CD4-positive, alpha-beta T cell treated with Interleukin-21 for 1 hour (primary cell): ENCODE measurements around the gene NHSL2.
"Not testable (repeated sequence)": the region's sequence is repeated elsewhere in the genome, so short reads cannot be mapped to it uniquely, and the experiment has no call there.

Source experiments
- DNase-seq: peaks from one replicate; pipeline ENCODE4 v3.0.0-alpha.2; 2020

Gene NHSL2

GRCh38 chrX:71910643-71910985 lies at the start of gene NHSL2:
NHSL2 (plus strand) TSS chrX:71910845.
- DNase-seq = no peak

GRCh38 chrX:71867680-71868079 lies 43.0 kb upstream of the NHSL2 start:
- no peak for DNase-seq

- not testable (repeated sequence) for DNase-seq
Measured at GRCh38 chrX:71869566-71869965, 41.1 kb upstream of the NHSL2 start.

GRCh38 chrX:71870208-71871098 lies 40.2 kb upstream of the NHSL2 start:
- DNase-seq = no peak

DNA sequence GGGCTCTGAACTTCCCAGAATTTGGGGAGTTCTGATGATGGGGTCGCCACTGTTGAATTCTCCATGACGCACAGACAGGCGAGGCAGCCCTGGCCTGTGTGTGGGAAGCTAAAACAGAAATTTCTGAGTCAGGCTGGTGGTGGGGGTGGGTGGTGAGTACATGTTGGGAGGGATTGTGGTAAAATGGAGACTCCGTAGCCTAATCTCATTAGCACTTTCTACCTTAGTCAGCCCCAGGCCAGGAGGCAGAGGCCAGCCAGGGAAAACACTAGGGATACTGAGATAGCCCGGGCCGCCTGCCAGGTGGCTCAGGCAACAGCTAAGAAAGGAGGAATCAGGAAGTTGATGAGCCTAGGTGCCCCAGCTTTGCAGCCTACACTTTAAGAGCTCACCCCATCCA lies 39.3 kb upstream of the NHSL2 start:
- no peak for DNase-seq

GRCh38 chrX:71872542-71873458 lies 37.8 kb upstream of the NHSL2 start:
- no peak for DNase-seq

- no peak for DNase-seq
Measured at GRCh38 chrX:71873459-71873833, 37.2 kb upstream of the NHSL2 start.

DNA sequence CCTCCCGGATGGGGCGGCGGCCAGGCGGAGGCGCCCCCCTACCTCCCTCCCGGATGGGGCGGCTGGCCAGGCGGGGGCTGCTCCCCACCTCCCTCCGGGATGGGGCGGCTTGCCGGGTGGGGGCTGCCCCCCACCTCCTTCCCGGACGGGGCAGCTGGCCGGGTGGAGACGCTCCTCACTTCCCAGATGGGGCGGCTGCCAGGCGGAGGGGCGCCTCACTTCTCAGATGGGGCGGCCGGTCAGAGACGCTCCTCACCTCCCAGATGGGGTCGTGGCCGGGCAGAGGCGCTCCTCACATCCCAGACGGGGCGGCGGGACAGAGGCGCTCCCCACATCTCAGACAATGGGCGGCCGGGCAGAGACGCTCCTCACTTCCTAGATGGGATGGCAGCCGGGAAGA lies 33.8 kb upstream of the NHSL2 start:
- not testable (repeated sequence) for DNase-seq

GRCh38 chrX:71885099-71885498 lies 25.5 kb upstream of the NHSL2 start:
- DNase-seq = no peak

GRCh38 chrX:71895607-71896006 lies 15.0 kb upstream of the NHSL2 start:
- no peak for DNase-seq

GRCh38 chrX:71906144-71906543 lies 4.5 kb upstream of the NHSL2 start:
- DNase-seq = no peak

DNA sequence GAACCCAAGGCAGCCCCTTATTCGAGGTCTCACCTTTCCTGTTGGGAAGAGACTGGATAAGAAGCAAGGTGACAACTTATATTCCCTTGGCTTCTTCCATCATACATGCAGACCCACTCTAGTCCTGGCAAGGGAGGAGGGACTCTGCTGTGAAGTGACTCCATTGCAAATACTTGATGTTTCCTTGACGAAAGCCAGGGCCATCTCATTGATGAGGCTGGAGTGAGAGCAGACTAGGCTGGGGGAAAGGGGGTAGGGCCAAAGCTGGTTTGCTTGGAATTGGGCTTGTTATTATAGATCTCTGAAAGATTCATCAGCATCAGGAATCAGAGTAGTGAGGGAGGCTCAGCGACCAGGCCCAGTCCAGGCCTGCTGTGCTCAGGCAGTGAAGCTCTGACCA lies 2.3 kb upstream of the NHSL2 start:
- DNase-seq = no peak

DNA sequence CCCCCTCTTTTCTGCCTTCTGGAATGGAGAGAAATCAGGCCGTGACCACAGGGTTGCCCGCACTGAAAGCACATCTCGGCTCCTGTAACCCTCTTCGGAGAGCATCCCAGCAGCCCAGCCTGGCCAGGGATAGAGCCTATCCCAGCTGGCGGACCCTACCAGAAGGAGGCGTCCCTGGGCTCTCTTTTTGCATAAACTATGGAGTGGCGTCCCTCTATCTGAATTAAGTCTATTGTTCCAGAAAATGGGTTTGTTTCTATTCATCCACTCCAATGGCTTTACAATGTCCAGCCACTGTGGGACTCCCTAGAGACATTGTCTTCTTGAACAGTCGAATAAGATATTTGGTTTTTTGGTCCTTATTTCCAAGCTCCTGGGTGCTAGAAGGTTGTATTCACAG lies 689 bp upstream of the NHSL2 start:
- DNase-seq = no peak

GRCh38 chrX:71910986-71911730 lies 513 bp downstream of the NHSL2 start:
- DNase-seq = peak; percentile 19

DNA sequence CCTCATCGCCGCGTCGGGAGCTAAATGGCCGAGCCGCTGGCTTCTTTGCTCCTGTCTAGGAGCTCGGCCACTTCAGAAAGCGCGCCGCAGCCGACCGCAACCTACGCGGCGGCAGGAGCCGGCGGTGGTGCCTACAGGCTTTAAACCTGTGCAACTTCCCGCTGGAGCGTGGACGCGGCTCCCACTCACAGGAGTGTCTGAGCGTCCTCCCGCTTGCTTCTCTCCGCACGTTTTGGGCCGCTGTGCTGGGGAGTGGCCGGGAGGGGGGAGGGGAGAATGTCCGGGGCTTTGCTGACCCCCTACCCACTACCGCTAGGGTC lies 1.0 kb downstream of the NHSL2 start:
- no peak for DNase-seq

DNA sequence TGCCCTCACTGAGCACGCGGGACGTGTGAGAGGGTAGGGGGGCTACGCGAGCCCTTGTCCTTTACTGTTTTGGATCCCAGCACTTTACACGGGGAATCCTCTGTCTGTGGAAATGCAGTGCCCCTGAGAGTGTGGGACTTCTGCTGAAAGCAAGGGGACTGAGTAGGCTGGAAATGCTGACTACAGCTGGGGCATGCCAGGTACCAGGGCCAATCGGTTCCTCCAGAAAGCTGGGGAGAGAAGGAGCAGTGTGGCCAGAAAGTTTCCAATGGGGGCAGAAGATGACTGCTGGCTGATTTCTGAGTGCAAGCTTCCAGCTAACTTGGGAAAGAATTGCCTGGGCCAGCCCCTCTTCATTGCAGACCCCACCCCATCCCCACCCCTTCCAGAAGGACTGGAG lies 1.5 kb downstream of the NHSL2 start:
- DNase-seq = no peak

DNA sequence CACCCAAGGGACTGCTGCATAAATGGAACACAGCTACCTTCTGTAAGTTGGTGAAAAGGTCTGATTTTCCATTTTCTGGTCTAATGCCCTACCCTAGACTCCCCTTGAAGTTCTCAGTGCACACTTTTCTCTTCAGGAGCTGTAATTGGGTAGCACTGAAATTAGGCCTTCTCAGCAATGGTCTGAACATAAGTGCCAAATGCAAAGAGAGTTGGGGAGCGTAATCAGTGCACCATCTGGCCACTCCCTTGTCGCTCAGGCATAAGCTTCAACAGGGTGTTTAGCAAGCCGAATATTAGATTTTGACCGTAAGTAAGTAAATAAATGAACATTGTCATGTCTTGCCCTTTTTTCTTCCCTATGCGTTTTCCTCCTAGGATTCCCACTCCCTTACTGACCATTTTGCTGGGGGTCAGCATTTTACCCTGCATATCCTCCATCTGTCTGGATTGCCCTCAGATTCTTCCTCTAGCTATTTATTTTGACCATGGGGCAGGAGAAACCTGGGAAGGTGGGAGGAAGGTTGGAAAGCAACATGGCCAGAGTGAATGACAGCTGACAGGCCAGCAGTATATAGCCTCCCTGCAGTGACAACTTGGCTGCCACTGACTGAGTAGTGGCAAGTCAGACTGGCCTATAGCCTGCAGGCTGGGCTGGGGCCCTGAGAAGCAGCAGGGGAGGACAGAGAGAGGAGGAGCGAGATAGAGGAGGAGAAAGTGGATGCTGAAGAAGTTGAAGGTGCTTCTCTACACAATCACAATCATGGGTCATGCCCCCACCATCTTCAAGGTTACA lies 2.7 kb downstream of the NHSL2 start:
- no peak for DNase-seq

DNA sequence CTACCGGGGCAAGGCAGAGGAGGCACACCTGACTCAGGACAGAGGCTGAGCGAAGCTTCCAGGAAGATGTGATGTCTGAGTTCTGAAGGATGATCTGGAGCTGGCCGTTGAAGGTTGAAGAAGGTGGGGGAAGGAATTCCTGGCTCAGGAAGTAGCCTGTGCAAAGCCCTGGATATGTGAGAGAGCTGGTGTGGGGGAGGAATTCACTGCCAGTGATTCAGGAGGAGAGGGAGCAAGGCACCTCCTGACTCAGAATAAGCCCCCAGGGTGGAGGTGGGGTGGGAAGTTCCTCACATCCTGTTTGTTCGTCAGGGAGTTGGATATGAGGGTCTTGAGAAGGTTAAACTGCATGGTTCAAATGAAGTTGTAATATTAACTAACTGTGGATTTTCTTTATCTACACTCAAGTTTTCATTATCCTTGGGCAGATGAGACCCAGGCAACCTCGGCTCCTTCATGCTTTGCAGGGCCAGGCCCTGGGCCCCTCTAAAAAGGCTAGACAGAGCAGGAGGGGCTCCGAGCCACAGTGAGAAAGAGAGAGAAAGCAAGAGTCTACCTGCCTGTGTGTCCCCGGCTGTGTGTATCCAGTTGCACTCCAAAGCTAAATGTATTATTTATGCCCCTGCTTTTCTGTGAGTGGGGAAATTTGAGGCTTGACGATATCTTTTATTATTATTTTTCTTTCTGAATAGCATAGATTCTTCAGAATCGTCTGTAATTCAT lies 7.1 kb downstream of the NHSL2 start:
- no peak for DNase-seq

DNA sequence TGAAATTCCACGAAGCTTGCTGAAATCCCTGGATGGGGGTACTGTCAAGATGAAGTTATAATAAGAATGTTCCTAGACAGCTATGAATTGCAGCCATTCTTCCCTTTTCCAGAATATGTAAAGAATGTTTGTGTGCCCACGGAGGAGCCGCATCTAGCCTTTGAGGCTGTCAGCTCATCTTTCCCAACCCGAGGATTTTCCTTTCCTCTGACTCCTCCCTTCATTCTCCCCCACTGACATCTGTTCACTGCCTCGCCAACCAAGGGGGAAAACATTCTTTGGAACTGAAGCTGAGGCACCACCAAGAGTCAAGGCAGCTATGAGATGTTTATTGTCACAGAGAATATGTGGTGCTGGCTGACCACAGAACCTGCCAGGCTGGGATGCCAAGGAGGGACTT lies 8.8 kb downstream of the NHSL2 start:
- DNase-seq = no peak

DNA sequence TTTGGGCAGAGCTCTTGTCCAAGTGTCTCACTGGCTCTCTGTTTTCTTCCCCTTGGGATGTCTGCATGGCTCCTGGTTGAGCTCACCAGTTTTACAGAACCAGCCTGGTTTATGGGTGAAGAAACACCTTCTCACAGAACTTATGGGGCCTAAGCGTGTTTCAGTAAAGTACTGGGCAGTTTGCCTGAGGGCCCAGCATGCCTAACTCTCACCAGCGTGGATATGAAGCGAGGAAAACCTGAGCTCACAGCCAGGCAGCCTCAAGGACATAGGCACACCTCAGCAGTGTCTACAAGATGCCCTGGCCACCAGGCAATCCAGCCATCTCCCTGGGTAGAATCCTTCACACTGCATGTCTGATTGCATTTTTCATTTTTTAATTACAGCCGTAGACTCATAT lies 9.2 kb downstream of the NHSL2 start:
- DNase-seq = no peak

GRCh38 chrX:71922686-71923085 lies 12.0 kb downstream of the NHSL2 start:
- DNase-seq = no peak

- no peak for DNase-seq
Measured at GRCh38 chrX:71923516-71923915, 12.9 kb downstream of the NHSL2 start.
